Activated T-cell treated with anti-CD3 and anti-CD28 coated beads for 24 hours (primary cell): ENCODE results near the gene PLD1.
"Not testable (repeated sequence)": the region's sequence is repeated elsewhere in the genome, so short reads cannot be mapped to it uniquely, and the experiment has no call there.

Experiments
- DNase-seq: peaks from one replicate; pipeline ENCODE4 v3.0.0-alpha.2; 2020; ENCODE audit warnings: low read depth

The PLD1 gene

GRCh38 chr3:171772427-171773056, 37.7 kb downstream of the PLD1 start:
- DNase-seq, result peak; percentile 27

GRCh38 chr3:171770689-171771620, 39.3 kb downstream of the PLD1 start:
- DNase-seq, result no peak

DNA sequence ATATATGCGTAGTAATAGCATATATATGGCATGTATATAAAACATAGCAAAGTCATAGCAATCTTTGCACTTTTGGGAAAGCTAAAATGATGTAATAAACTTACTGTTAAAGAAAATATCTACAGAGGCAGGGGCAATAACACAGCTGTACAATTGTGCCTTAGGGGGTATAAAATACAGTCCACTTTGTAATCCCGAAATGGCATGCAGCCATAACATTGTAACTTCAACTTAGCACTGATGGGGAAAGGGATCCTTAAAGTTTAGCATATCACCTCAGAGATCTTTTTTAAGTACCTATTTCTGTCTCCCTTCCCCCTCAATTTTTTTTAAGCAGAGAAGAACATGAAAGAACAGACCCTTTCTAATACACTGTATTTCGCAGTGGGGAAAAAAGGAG, 40.8 kb downstream of the PLD1 start:
- DNase-seq, result no peak

DNA sequence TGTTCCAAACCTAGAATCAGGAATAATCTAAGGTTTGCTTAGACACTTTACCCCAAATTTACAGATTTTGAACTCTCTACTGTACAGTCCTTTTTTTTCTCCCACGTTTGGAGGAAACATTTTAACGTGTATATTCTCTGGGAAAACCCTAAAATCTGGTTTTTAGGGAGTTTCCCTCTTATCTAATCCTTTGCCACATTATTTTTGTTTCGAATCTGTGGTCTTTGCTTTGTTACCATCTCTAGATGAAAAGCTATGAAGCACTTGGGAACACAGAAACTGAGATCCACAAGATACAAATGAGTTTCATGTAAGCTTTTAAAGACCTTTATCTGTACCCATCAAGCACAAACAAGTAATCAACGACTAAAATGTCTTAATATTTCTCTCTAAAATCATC, 41.3 kb downstream of the PLD1 start:
- DNase-seq, result no peak

- DNase-seq, result no peak
Observed at GRCh38 chr3:171768281-171768900, 41.9 kb downstream of the PLD1 start.

DNA sequence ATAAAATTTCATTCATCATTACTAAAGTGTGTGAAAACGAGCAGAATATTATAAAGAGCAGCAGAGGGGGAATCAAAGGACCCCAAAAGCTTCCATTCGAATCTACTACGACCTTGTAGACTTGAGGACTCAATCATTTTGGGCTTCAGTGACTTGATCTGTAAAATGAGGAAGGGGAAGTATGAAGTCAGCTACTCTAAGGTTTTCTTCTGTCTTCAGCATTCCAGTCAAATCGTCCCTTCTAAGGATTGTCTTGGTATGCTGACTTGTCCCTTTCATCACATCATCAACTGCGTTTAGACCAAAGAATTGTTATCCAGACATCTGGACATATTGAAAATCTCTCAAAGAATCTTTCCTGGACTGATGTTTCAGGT, 44.8 kb downstream of the PLD1 start:
- no peak for DNase-seq

DNA sequence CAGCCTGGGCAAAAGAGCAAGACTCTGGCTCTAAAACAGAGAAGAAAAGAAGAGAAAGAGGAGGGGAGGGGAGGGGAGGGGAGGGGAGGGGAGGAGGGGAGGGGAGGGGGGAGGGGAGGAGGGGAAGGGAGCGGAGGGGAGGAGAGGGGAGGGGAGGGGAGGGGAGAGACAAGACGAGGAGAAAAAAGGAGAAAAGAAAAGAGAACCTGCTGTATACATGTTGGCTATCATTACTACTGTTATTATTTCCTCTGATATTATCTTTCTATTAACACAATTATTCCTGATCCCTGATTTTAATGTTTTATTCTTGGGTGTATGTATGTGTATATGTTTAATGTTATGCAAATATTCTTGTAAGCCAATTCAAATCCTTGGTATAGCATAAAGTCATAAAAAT, 46.9 kb downstream of the PLD1 start:
- no peak for DNase-seq

DNA sequence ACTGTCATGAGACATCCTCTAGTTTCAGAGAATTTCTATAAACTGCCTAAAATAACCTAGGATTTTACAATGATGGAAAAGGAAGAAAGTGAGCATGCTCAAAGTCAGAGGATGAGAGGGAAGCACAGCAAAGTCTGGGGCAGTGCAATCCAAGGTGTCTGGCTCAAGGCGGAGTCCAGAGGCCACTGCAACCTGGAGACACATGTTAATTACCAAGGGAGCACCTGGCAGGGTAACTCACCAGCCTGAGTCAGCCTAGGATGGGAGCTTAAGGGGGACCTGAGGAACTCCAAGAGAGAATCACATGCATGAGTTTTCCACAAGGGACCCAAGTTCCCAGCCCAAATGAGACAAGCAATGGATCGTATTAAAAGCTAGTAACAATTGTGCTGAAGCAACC, 49.8 kb downstream of the PLD1 start:
- no peak for DNase-seq

DNA sequence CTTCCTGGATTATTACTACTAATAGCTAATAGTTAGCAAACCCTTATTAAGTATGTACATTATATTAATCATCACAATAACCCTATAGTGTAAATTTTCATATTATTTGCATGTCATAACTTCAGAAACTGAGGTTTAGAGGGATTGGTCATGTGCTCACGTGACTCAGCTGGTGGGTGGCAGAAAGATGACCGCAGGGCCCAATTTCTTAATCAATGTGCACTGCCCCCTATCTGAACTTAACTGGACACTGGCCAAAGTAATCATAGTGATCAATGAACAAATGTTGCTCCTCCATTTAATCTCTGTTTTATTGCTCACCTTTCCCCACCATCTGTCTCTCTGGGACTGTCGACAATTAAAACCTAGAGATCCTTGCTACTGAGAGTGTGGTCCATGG, 52.2 kb downstream of the PLD1 start:
- DNase-seq, result no peak

GRCh38 chr3:171757361-171758034, 52.8 kb downstream of the PLD1 start:
- no peak for DNase-seq

- no peak for DNase-seq
Observed at GRCh38 chr3:171755656-171756055, 54.6 kb downstream of the PLD1 start.

DNA sequence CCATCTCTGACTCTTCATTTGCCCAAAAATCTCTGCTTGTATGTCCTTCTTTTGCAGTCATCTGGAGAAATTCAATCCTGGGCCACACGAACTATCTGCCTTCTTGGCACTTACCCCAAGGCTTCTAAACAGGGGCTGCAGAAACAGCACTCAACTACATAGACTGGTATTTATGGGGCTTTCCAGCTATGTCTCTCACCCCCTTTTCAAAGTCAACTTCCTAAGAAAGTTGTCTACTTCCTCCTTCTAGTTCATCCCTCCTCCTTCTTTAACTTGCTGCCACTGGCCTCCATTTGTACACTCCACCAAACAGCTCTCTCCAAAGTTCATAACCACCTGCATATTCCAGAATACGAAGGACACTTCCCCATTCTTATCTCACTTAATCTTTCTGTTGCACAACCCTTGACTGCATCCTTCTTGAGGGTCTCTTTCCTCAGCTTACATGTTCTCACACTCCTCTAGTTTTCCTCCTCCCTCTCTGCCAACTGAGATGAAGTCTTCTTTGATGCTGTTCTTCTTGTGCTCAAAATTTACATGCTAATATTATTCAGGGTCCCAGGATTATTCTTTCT, 55.2 kb downstream of the PLD1 start:
- no peak for DNase-seq

- no peak for DNase-seq
Observed at GRCh38 chr3:171753665-171754408, 56.4 kb downstream of the PLD1 start.

DNA sequence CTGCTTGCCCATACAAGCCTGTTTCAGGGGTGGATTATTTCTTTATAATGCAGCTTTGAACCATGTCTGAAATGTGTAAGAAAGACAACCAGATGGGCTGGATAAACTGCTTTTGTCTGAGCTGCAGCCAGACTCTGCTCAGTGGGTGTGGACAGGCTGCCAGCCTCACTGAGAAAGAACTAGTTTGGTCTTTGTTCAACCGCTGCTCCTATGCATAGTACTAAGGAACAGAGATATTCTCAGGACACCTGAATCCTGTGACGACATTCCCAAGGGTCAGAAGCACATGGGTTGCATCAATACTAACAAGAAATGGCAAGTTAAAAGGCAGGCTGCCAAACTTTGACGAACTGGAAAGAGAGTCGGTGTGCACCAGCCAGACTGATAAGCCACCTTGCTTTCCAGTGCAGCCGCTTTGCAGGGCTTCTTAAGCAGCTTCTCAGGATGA, 57.2 kb downstream of the PLD1 start:
- DNase-seq, result no peak

- no peak for DNase-seq
Observed at GRCh38 chr3:171752329-171752728, 58.0 kb downstream of the PLD1 start.

DNA sequence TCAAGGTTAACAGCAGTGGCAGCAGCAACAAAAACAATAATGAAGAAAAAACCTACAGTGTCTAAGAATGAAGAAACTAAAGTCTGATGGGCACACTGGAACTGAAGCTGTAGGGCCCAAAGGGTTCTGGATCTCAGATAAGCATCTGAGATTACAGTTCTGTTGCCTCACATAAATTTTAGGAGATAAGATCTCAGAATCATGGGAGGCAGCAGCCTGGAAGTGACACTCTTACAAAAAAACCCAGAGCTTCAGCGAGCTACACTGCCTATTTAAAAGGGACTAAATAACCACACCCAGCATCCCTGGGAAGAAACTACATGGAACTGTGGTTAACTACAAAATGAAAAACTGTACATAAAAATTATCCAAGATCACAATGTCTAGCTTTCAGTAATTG, 61.2 kb downstream of the PLD1 start:
- DNase-seq, result no peak

- no peak for DNase-seq
Observed at GRCh38 chr3:171748064-171748924, 62.0 kb downstream of the PLD1 start.

DNA sequence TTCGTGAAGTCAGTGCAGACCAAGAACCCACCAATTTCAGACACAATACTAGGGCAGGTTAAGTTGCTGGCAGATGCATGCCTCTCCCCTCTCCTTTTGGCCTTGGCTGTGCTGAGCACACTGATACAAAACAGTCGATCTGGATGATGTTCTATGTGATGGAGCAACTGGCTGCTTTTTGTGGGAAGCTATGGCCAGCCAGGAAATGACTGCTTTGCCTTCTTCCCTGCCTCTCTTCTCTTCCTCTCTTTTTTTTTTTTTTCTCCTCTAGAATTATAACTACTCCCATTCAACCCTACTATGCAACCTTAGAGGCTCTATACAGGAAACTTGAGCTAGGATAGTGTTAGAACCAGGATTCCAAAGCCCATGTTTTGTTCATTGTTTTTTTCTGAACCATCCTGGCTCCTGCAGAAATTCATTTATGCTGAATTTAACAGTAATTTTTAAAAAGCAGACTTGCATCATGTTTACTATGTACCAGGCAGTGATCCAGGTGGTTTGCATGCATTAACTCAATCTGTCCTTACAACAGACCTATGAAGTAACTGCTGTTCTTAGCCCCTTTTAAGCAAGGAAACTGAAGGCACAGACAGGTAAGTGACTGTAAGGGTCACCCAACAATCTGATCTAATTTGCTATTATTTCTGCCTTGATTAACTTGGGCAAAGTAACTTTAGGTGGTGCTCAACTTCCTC, 62.9 kb downstream of the PLD1 start:
- no peak for DNase-seq

DNA sequence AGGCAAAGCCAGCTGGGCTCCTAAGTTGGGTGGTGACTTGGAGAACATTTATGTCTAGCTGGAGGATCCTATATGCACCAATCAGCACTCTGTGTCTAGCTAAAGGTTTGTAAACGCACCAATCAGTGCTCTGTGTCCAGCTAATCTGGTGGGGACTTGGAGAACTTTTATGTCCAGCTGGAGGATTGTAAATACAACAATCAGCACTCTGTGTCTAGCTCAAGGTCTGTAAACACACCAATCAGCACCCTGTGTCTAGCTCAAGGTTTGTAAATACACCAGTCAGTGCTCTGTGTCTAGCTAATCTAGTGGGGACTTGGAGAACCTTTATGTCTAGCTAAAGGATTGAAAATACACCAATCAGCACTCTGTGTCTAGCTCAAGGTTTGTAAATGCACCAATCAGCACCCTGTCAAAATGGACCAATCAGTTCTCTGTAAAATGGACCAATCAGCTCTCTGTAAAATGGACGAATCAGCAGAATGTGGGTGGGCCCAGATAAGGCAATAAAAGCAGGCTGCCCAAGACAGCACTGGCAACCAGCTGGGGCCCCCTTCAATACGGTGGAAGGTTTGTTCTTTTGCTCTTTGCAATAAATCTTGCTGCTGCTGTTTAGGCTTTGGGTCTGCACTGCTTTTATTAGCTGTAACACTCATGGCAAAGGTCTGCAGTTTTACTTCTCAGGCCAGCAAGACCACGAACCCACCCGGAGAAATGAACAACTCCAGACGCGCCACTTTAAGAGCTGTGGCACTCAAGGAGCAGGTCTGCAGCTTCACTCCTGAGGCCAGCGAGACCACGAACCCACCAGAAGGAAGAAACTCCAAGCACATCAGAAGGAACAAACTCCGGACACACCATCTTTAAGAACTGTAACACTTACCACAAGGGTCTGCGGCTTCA, 63.7 kb downstream of the PLD1 start:
- not testable (repeated sequence) for DNase-seq
